K562 (cell line): Measurements from ENCODE around the gene PPT2. TPM values are rescaled to one million over a fixed set of nuclear protein-coding genes. Genes with fewer than 3 reads are reported as not detected.
A peak's percentile ranks its signal among the peaks of the same experiment; 100 is the strongest.

Experiments used
- ARID2 ChIP-seq: fragments of 450-650 bp; IDR thresholded peaks from 2 replicates; pipeline ENCODE4 v1.6.1; 2017; ENCODE audit warnings: antibody characterized with exemption, mild to moderate bottlenecking
- C11orf30 ChIP-seq: fragments of 450-650 bp; IDR thresholded peaks from 2 replicates; pipeline ENCODE4 v1.6.1; 2016; ENCODE audit warnings: low read depth, mild to moderate bottlenecking
- E4F1 ChIP-seq: fragments of 250-450 bp; sonication (Bioruptor Pico); IDR thresholded peaks from 2 replicates; pipeline ENCODE4 v1.5.0; 2021; ENCODE audit warnings: mild to moderate bottlenecking, borderline replicate concordance
- FOXJ3 ChIP-seq: sonication (generic); formaldehyde crosslinking; IDR thresholded peaks from 2 replicates; pipeline ENCODE4 v1.4.0; 2020; ENCODE audit warnings: mild to moderate bottlenecking, missing genetic modification reagents
- FOXM1 ChIP-seq, 2 experiments: fragments of 450-650 bp in 1 of 2; sonication (generic) in 1 of 2; formaldehyde crosslinking in 1 of 2; IDR thresholded peaks; 2 replicates each; pipeline versions ENCODE4 v1.6.1 to v1.9.0; 2017 to 2022; ENCODE audit warnings: low read depth in 2 of 2, mild to moderate bottlenecking in 2 of 2, missing genetic modification reagents in 1 of 2, moderate library complexity in 1 of 2
- HMG20B ChIP-seq: fragments of 250-450 bp; sonication (Bioruptor Pico); IDR thresholded peaks from 2 replicates; pipeline ENCODE4 v1.5.0; 2021; ENCODE audit warnings: mild to moderate bottlenecking
- MEIS2 ChIP-seq: fragments of 450-650 bp; IDR thresholded peaks from 2 replicates; pipeline ENCODE4 v1.6.1; 2014; ENCODE audit warnings: mild to moderate bottlenecking; ENCODE audit not compliant: partially characterized antibody
- PURB ChIP-seq: sonication (generic); formaldehyde crosslinking; IDR thresholded peaks from 2 replicates; pipeline ENCODE4 v1.9.0; 2021; ENCODE audit warnings: low read depth, mild to moderate bottlenecking, missing genetic modification reagents
- RBM17 ChIP-seq: fragments of 200-400 bp; formaldehyde crosslinking; IDR thresholded peaks from 2 replicates; pipeline ENCODE4 v1.6.1; 2017; ENCODE audit warnings: low read depth, mild to moderate bottlenecking, low read length, borderline replicate concordance
- SOX6 ChIP-seq: fragments of 450-650 bp; IDR thresholded peaks from 2 replicates; pipeline ENCODE4 v1.6.1; 2014; ENCODE audit warnings: mild to moderate bottlenecking
- SRSF1 ChIP-seq: fragments of 200-400 bp; formaldehyde crosslinking; IDR thresholded peaks from 2 replicates; pipeline ENCODE4 v1.6.1; 2017; ENCODE audit warnings: mild to moderate bottlenecking, low read depth, low read length, moderate library complexity
- THAP7 ChIP-seq: fragments of 250-450 bp; sonication (Bioruptor Pico); IDR thresholded peaks from 2 replicates; pipeline ENCODE4 v1.5.0; 2021
- U2AF1 ChIP-seq: fragments of 200-400 bp; formaldehyde crosslinking; optimal IDR thresholded peaks from 2 replicates; pipeline ENCODE3; 2017; ENCODE audit warnings: mild to moderate bottlenecking, low read depth, low read length, moderate library complexity
- ZFP30 ChIP-seq: fragments of 250-450 bp; sonication (Bioruptor Pico); IDR thresholded peaks from 2 replicates; pipeline ENCODE4 v1.8.0; 2022; ENCODE audit warnings: moderate library complexity, mild to moderate bottlenecking, inconsistent platforms, borderline replicate concordance
- ZNF707 ChIP-seq: fragments of 250-450 bp; sonication (Bioruptor Pico); conservative IDR thresholded peaks from 2 replicates; pipeline ENCODE4 v1.8.0; 2022; ENCODE audit warnings: inconsistent platforms, mild to moderate bottlenecking, moderate library complexity
- ZNF76 ChIP-seq: fragments of 250-450 bp; sonication (Bioruptor Pico); IDR thresholded peaks from 2 replicates; pipeline ENCODE4 v1.4.0; 2020; ENCODE audit warnings: mild to moderate bottlenecking, moderate library complexity, borderline replicate concordance
- polyA plus RNA-seq, 8 experiments: library from polyadenylated mRNA; depleted of rRNA in 4 of 8; stranded (reverse) in 5 of 8; unstranded in 3 of 8; fragments of >200 nt; fragmentation: Nextera tagmentation in 2 of 8; fragmentation: Illumina TruSeq in 1 of 8; extraction: Ambion mirVana in 2 of 8; extraction: Trizol in 1 of 8; gene quantifications; 2 replicates each; pipeline versions ENCODE4 v1.2.1 to v1.2.3, GENCODE V29; 2011 to 2014; ENCODE audit warnings: inconsistent platforms in 1 of 8, missing spikeins in 1 of 8
- total RNA-seq, 7 experiments: library from RNA; depleted of rRNA in 6 of 7; stranded (reverse); fragments of >200 nt in 6 of 7; fragmentation: Illumina TruSeq in 2 of 7; extraction: Trizol in 2 of 7; gene quantifications; 2 replicates each; pipeline versions ENCODE4 v1.2.1 to v1.2.3, GENCODE V29; 2011 to 2021; ENCODE audit warnings: low replicate concordance in 1 of 7
- TF ChIP-seq, protein P1 (sequence below): fragments of 250-450 bp; sonication (Bioruptor Pico); IDR thresholded peaks from 2 replicates; pipeline ENCODE4 v1.5.0; 2022; ENCODE audit warnings: mild to moderate bottlenecking

PPT2 gene
- total and polyA plus RNA-seq, 9 of the 15 experiments (the other 6 are each of a cell fraction or from before 2014, with no cell fraction given): 27.4 to 98.8 (median 69.9) TPM

DNA sequence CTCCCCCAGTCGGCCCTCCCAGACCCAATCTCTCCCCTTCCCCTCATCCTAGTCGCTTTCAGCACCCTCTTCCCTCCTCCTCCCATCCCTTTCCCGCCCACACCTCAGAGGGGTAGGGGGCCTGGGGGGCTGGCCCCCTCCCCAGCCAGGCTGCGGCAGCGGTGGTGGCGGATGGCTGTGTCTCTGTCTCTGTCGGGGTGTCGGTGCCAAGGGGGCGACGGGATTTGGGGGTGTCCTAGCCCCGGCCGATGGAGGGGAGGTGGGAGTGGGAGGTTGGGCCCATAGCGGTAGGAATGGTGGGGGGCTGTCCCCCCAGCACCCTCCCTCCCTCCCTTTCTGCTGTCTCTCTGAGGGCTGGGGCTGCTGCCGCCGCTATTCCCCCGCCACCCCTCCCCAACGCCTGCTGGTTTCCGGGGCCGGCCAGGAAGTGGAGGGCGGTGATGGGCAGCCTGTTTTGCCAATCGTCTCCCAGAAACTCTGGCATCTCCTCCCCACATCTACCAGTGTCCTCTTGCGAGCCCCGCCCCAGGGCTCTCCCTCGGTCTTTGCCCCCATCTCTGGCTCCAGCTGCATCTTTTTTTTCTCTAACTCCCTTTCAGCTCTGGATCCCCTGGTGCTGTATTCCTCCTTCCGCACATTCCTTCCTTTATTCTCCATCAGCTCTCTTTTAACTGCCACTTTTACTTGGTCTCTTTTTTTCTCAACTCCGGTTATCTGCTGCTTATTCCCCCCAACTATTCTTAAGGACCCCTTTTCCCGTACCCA is 22.0 kb downstream of the PPT2 start, which contains the start of gene AGPAT1 (continued):
- TF ChIP-seq, protein P1, sequence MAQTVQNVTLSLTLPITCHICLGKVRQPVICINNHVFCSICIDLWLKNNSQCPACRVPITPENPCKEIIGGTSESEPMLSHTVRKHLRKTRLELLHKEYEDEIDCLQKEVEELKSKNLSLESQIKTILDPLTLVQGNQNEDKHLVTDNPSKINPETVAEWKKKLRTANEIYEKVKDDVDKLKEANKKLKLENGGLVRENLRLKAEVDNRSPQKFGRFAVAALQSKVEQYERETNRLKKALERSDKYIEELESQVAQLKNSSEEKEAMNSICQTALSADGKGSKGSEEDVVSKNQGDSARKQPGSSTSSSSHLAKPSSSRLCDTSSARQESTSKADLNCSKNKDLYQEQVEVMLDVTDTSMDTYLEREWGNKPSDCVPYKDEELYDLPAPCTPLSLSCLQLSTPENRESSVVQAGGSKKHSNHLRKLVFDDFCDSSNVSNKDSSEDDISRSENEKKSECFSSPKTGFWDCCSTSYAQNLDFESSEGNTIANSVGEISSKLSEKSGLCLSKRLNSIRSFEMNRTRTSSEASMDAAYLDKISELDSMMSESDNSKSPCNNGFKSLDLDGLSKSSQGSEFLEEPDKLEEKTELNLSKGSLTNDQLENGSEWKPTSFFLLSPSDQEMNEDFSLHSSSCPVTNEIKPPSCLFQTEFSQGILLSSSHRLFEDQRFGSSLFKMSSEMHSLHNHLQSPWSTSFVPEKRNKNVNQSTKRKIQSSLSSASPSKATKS (CRISPR knock-in tag): no peak
- no peak for TF ChIP-seq ARID2
- no peak for TF ChIP-seq U2AF1
- no peak for TF ChIP-seq E4F1
- TF ChIP-seq RBM17: no peak
- no peak for TF ChIP-seq PURB (CRISPR knock-in tag)
- no peak for TF ChIP-seq HMG20B (CRISPR knock-in tag)
- TF ChIP-seq ZNF76 (CRISPR knock-in tag): no peak
- TF ChIP-seq FOXJ3: no peak
- 0 out of 2 replicates have a peak, but pooled peaks have one; percentile 17 for TF ChIP-seq ZNF707
- TF ChIP-seq FOXM1 (IDR thresholded peaks at IDR 0.05; ENCODE audit: low read depth): no peak
- no peak for TF ChIP-seq FOXM1 (CRISPR knock-in tag; IDR thresholded peaks at IDR 0.05; ENCODE audit: low read depth)
- no peak for TF ChIP-seq SOX6
- no peak for TF ChIP-seq MEIS2
- TF ChIP-seq SRSF1: no peak
- no peak for TF ChIP-seq THAP7 (CRISPR knock-in tag)
- no peak for TF ChIP-seq ZFP30 (CRISPR knock-in tag)
- TF ChIP-seq C11orf30: no peak
